ENCODE results near the gene HAPLN3.

Gene HAPLN3

DNA sequence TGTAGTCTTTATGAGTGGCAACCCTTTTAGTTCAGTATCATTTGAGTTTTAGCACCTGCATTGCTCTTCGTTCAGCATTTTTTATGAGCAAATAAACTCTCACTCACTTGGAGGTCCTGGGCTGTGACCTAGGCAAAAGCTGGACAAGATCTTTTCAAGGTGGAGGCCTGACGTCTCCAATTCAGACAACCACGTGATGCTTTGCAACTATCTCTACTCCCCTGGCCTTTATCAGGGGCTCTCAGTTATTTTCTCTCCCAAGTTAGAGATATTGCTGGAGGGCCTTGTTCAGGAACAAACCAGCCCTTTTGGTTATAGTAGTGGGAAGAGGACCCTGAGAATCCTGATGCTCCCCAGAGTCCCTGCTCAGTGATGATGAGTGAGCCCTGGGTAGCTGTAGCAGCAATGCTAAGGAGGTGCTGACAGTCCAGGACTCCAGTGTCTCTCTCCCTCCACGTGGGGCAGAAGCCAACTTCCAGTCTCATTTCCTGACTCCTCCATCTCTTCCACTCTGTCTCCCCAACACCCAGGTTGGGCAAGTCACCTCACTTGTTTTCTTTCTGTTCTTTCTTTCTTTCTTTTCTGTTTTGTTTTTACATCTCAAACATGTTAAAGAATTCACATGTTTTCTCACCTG is 30.4 kb downstream of the HAPLN3 start:
- no peak overlapping the region for H3K4me3 ChIP-seq (ENCODE audit: low read length)
- no peak overlapping the region for H3K9ac ChIP-seq (ENCODE audit: low read length)
- no peak overlapping the region for H3K27ac ChIP-seq (ENCODE audit: low read depth, low read length)
- no peaks in the 10 kb centered on the region for H3K4me1 ChIP-seq (ENCODE audit: control insufficient read depth, insufficient read depth, low read length)
- no peaks in the 10 kb centered on the region for H3K27me3 ChIP-seq (ENCODE audit: control insufficient read depth, insufficient read depth, low read length)
- no peaks in the 10 kb centered on the region for H3K36me3 ChIP-seq (ENCODE audit: control insufficient read depth, insufficient read depth, low read length)

DNA sequence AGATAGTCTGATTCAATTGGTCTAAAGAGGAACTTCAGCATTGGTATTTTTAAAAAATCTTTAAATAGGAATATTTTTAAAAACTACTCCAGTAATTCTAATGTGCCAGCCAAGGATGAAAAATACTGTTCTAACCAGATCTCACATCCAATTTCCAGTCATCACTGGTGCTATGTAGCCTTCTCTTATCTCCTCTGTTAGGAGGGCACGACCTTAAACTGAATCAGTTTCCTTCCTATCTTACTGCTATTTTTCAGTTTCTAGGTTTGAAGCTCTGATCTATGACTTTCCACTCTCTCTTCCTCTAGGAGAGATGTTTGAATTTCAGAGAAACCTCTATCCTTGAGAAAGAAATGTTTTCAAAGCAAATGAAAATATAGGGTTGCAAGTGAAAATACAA is 31.9 kb downstream of the HAPLN3 start:
- no peak overlapping the region for H3K4me3 ChIP-seq (ENCODE audit: low read length)
- no peaks in the 10 kb centered on the region for H3K4me1 ChIP-seq (ENCODE audit: control insufficient read depth, insufficient read depth, low read length)
- H3K27ac ChIP-seq (ENCODE audit: low read depth, low read length) = no peak overlapping the region
- H3K27me3 ChIP-seq (ENCODE audit: control insufficient read depth, insufficient read depth, low read length) = no peaks in the 10 kb centered on the region
- no peaks in the 10 kb centered on the region for H3K36me3 ChIP-seq (ENCODE audit: control insufficient read depth, insufficient read depth, low read length)
- no peak overlapping the region for H3K9ac ChIP-seq (ENCODE audit: low read length)

DNA sequence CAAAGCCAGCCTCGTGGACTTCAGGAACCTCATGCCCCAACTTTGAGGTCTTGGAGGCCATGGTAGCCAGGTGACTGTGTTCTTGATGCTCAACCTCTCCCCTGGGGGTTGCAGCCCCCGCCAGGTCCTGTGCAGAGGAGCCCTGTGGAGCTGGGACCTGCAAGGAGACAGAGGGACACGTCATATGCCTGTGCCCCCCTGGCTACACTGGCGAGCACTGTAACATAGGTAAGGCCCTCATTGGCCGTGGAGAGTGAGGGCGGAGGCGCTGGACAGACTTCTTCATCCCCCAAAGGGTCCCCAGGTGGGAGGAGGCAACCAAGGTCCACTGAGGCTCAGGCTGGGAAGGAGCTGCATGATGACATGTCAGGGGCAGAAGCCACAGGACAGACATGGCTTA is 35.1 kb downstream of the HAPLN3 start:
- no peak overlapping the region for H3K9ac ChIP-seq (ENCODE audit: low read length)
- H3K36me3 ChIP-seq (ENCODE audit: control insufficient read depth, insufficient read depth, low read length) = no peaks in the 10 kb centered on the region
- no peak overlapping the region for H3K27ac ChIP-seq (ENCODE audit: low read depth, low read length)
- no peaks in the 10 kb centered on the region for H3K27me3 ChIP-seq (ENCODE audit: control insufficient read depth, insufficient read depth, low read length)
- H3K4me1 ChIP-seq (ENCODE audit: control insufficient read depth, insufficient read depth, low read length) = no peaks in the 10 kb centered on the region
- H3K4me3 ChIP-seq (ENCODE audit: low read length) = no peak overlapping the region

DNA sequence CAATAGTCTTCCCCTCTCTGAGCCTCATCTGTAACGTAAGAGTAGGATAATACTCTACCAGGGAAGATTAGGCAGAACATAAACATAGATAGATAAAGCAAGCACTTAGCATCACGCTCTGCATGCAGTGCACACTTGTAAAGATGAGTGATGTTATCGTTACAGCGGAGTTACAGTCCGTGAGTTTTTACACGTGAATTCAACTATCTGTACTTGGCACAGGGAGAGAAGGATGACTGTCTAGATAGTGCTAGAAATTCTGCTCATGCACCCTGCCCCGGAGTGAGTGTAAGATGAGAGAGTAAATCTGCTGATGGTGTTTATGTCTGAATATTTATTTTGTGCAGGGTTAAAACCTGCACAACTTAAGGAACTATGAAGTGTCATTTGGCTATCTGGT is 35.8 kb downstream of the HAPLN3 start:
- no peak overlapping the region for H3K4me3 ChIP-seq (ENCODE audit: low read length)

DNA sequence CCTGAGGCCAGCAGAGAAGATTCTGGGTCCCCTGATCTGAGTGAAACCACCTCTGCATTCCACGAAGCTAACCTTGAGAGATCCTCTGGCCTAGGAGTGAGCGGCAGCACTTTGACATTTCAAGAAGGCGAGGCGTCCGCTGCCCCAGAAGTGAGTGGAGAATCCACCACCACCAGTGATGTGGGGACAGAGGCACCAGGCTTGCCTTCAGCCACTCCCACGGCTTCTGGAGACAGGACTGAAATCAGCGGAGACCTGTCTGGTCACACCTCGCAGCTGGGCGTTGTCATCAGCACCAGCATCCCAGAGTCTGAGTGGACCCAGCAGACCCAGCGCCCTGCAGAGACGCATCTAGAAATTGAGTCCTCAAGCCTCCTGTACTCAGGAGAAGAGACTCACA is 36.4 kb downstream of the HAPLN3 start:
- H3K4me1 ChIP-seq (ENCODE audit: control insufficient read depth, insufficient read depth, low read length) = no peaks in the 10 kb centered on the region
- H3K4me3 ChIP-seq (ENCODE audit: low read length) = no peak overlapping the region
- no peaks in the 10 kb centered on the region for H3K27me3 ChIP-seq (ENCODE audit: control insufficient read depth, insufficient read depth, low read length)
- H3K9ac ChIP-seq (ENCODE audit: low read length) = no peak overlapping the region
- H3K27ac ChIP-seq (ENCODE audit: low read depth, low read length) = no peak overlapping the region
- no peaks in the 10 kb centered on the region for H3K36me3 ChIP-seq (ENCODE audit: control insufficient read depth, insufficient read depth, low read length)

More for the DNA sequence above, 35.8 kb downstream of the HAPLN3 start:
- H3K27me3 ChIP-seq (ENCODE audit: control insufficient read depth, insufficient read depth, low read length) = no peaks in the 10 kb centered on the region
- H3K27ac ChIP-seq (ENCODE audit: low read depth, low read length) = no peak overlapping the region
- no peak overlapping the region for H3K9ac ChIP-seq (ENCODE audit: low read length)
- no peaks in the 10 kb centered on the region for H3K4me1 ChIP-seq (ENCODE audit: control insufficient read depth, insufficient read depth, low read length)
- H3K36me3 ChIP-seq (ENCODE audit: control insufficient read depth, insufficient read depth, low read length) = no peaks in the 10 kb centered on the region

DNA sequence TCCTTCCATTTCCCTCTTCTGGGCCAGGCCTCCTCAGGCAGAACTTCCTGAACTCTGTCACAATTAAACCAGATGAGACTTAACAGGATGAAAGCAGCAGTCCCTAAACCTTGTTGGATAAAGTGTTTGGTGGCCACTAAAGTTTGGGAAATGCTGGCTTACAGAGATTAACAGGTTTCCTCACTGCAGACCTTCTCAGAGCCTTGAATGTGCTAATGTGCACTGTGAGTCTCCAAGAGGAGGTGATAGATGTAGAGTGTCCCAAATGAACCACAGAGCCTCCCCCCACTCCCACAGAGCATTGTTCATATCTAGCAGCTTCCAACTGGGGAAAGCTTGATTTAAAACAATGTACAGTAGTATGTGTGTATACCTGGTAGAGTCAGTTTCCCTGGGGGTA is 42.9 kb downstream of the HAPLN3 start:
- Histone ChIP-seq H3K9ac (ENCODE audit: low read length) (no peak overlapping the region), H3K4me3 (ENCODE audit: low read length) (no peak overlapping the region), H3K27ac (ENCODE audit: low read depth, low read length) (no peak overlapping the region), H3K4me1 (ENCODE audit: control insufficient read depth, insufficient read depth, low read length) (no peaks in the 10 kb centered on the region), H3K36me3 (ENCODE audit: control insufficient read depth, insufficient read depth, low read length) (no peaks in the 10 kb centered on the region), H3K27me3 (ENCODE audit: control insufficient read depth, insufficient read depth, low read length) (peaks cover 3% of the 10 kb centered on the region)

DNA sequence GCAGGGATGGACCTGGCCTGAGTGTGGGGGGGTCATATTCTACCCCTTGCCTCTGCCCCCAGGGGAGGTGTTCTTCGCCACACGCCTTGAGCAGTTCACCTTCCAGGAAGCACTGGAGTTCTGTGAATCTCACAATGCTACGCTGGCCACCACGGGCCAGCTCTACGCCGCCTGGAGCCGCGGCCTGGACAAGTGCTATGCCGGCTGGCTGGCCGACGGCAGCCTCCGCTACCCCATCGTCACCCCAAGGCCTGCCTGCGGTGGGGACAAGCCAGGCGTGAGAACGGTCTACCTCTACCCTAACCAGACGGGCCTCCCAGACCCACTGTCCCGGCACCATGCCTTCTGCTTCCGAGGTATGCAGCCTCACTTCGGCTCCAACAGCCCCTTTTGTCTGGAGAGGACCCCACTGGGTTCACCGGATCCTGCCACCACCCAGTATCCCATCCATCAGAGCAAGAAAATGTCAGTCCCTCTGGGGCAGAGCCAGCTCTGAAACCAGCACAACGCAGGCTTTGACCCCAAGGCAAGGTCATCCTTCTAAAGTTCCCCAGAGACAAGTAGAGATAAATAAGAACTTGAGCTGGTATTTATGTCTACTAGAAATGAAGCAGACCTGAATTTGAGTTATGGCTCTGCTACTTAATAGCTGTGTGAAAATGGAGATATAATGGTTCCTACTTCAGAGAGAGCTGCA is 45.8 kb downstream of the HAPLN3 start:
- Histone ChIP-seq H3K27me3 (ENCODE audit: control insufficient read depth, insufficient read depth, low read length) (peaks cover 3% of the 10 kb centered on the region), H3K36me3 (ENCODE audit: control insufficient read depth, insufficient read depth, low read length) (no peaks in the 10 kb centered on the region), H3K27ac (ENCODE audit: low read depth, low read length) (no peak overlapping the region), H3K4me1 (ENCODE audit: control insufficient read depth, insufficient read depth, low read length) (no peaks in the 10 kb centered on the region), H3K4me3 (ENCODE audit: low read length) (no peak overlapping the region), H3K9ac (ENCODE audit: low read length) (no peak overlapping the region)

DNA sequence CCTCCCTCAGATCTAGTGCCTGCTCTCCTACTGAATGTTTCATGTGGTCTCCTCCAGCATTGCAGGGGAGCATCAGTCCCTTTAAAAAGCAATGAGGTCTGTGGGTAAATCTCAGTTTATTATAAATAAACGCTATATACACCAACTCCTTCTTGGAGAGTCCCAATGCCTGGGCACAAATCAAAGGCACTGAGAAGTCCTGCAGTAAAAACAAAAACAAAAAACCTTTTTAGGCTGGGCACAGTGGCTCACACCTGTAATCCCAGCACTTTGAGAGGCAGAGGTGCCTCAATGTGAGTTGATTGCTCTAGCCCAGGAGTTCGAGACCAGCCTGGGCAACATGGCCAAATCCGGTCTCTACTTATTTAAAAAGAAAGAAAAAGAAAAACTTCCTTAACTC is 47.1 kb downstream of the HAPLN3 start:
- H3K4me1 ChIP-seq (ENCODE audit: control insufficient read depth, insufficient read depth, low read length) = no peaks in the 10 kb centered on the region
- no peak overlapping the region for H3K4me3 ChIP-seq (ENCODE audit: low read length)
- peaks cover 3% of the 10 kb centered on the region for H3K27me3 ChIP-seq (ENCODE audit: control insufficient read depth, insufficient read depth, low read length)
- no peaks in the 10 kb centered on the region for H3K36me3 ChIP-seq (ENCODE audit: control insufficient read depth, insufficient read depth, low read length)
- no peak overlapping the region for H3K9ac ChIP-seq (ENCODE audit: low read length)
- no peak overlapping the region for H3K27ac ChIP-seq (ENCODE audit: low read depth, low read length)

DNA sequence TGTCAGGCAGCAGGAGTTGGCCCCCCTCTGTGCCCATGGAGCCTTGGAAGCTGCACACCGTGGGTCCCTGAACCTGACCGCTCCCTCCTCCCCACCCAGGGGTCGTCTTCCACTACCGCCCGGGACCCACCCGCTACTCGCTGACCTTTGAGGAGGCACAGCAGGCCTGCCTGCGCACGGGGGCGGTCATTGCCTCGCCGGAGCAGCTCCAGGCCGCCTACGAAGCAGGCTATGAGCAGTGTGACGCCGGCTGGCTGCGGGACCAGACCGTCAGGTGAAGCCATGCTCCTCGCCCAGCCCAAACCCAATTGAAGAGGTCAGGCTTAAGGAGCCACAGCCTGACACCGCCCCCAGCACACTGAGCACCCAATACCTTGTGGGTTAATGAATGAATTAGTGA is 48.2 kb downstream of the HAPLN3 start:
- Histone ChIP-seq H3K27me3 (ENCODE audit: control insufficient read depth, insufficient read depth, low read length) (no peaks in the 10 kb centered on the region), H3K36me3 (ENCODE audit: control insufficient read depth, insufficient read depth, low read length) (no peaks in the 10 kb centered on the region), H3K9ac (ENCODE audit: low read length) (no peak overlapping the region), H3K4me1 (ENCODE audit: control insufficient read depth, insufficient read depth, low read length) (no peaks in the 10 kb centered on the region), H3K4me3 (ENCODE audit: low read length) (no peak overlapping the region), H3K27ac (ENCODE audit: low read depth, low read length) (no peak overlapping the region)

DNA sequence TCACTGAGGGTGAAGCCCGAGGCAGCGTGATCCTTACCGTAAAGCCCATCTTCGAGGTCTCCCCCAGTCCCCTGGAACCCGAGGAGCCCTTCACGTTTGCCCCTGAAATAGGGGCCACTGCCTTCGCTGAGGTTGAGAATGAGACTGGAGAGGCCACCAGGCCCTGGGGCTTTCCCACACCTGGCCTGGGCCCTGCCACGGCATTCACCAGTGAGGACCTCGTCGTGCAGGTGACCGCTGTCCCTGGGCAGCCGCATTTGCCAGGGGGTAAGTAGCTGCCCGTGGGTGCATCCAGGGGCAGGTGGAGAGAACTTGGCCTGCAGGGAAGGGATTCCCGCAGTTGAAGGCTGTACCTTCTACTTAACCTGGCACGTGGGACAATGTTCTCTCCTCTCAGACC is 49.7 kb downstream of the HAPLN3 start:
- Histone ChIP-seq H3K27me3 (ENCODE audit: control insufficient read depth, insufficient read depth, low read length) (no peaks in the 10 kb centered on the region), H3K4me3 (ENCODE audit: low read length) (no peak overlapping the region), H3K9ac (ENCODE audit: low read length) (no peak overlapping the region), H3K4me1 (ENCODE audit: control insufficient read depth, insufficient read depth, low read length) (no peaks in the 10 kb centered on the region), H3K27ac (ENCODE audit: low read depth, low read length) (no peak overlapping the region), H3K36me3 (ENCODE audit: control insufficient read depth, insufficient read depth, low read length) (no peaks in the 10 kb centered on the region)

DNA sequence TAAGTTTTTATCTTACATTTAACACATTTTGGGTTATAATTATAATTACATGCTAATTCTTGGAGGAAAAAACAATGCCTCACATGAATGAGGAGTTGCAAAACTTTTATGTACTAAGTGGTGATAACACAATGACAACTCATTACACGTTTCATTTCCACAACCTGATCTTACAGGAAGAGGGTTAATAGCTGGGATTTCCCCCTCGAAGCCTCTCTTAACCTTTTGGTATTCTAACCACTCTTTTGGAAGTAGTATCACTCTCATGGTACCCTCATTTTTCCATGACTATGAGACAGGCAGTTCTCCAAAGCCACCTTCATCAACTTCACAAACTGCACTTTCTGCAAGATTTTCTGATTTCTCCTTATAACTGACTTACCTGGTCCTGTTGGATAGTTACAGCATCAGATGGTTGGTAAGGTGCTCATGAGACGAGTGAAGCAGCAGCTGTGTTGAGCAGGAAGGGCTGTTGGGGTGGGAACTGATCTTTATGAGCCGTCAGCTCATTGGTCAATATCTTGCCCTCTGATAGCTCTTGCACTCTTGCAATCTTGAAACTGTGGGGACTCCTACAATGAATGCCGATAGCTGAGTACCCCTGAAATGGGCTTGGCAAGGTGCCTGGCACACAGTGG is 50.5 kb downstream of the HAPLN3 start:
- Histone ChIP-seq H3K4me3 (ENCODE audit: low read length) (no peak overlapping the region), H3K36me3 (ENCODE audit: control insufficient read depth, insufficient read depth, low read length) (no peaks in the 10 kb centered on the region), H3K27me3 (ENCODE audit: control insufficient read depth, insufficient read depth, low read length) (no peaks in the 10 kb centered on the region), H3K4me1 (ENCODE audit: control insufficient read depth, insufficient read depth, low read length) (no peaks in the 10 kb centered on the region), H3K9ac (ENCODE audit: low read length) (no peak overlapping the region), H3K27ac (ENCODE audit: low read depth, low read length) (no peak overlapping the region)

DNA sequence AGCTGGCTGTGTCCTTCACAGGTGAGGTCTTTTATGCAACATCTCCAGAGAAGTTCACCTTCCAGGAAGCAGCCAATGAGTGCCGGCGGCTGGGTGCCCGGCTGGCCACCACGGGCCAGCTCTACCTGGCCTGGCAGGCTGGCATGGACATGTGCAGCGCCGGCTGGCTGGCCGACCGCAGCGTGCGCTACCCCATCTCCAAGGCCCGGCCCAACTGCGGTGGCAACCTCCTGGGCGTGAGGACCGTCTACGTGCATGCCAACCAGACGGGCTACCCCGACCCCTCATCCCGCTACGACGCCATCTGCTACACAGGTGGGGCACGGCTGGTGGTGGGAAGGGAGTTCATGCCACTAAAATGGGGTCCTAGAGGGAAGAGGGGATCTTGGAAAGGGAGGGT is 52.0 kb downstream of the HAPLN3 start:
- Histone ChIP-seq H3K27ac (ENCODE audit: low read depth, low read length) (no peak overlapping the region), H3K4me3 (ENCODE audit: low read length) (no peak overlapping the region), H3K4me1 (ENCODE audit: control insufficient read depth, insufficient read depth, low read length) (no peaks in the 10 kb centered on the region), H3K36me3 (ENCODE audit: control insufficient read depth, insufficient read depth, low read length) (no peaks in the 10 kb centered on the region), H3K27me3 (ENCODE audit: control insufficient read depth, insufficient read depth, low read length) (no peaks in the 10 kb centered on the region), H3K9ac (ENCODE audit: low read length) (no peak overlapping the region)

DNA sequence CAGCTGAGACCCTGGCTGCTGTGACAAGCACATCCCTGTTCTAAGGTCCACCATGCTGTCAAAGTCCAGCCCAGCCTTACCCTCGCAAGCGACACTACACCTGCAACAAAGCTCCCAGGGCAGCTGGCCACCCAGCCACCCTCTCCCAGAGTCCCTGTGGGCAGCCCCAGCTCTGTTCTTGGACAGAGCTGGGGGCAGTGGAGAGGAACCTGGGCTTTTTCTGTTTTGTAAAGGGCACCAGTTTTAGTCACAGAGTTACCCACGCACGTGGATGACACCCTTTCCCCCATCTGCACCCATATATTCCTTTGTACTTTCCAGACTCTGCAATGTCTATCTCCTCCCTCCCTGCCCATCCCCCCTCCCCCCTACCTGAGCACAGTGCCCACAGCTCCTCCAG is 53.2 kb downstream of the HAPLN3 start:
- Histone ChIP-seq H3K27me3 (ENCODE audit: control insufficient read depth, insufficient read depth, low read length) (no peaks in the 10 kb centered on the region), H3K4me3 (ENCODE audit: low read length) (no peak overlapping the region), H3K4me1 (ENCODE audit: control insufficient read depth, insufficient read depth, low read length) (no peaks in the 10 kb centered on the region), H3K9ac (ENCODE audit: low read length) (no peak overlapping the region), H3K27ac (ENCODE audit: low read depth, low read length) (no peak overlapping the region), H3K36me3 (ENCODE audit: control insufficient read depth, insufficient read depth, low read length) (no peaks in the 10 kb centered on the region)
